AG20443 (cell line): ENCODE measurements around the gene LSM14A.

ENCODE experiments used
- DNase-seq: peaks from one replicate; pipeline ENCODE4 v3.0.0; 2012; ENCODE audit warnings: low spot score, mixed read lengths

Gene LSM14A

DNA sequence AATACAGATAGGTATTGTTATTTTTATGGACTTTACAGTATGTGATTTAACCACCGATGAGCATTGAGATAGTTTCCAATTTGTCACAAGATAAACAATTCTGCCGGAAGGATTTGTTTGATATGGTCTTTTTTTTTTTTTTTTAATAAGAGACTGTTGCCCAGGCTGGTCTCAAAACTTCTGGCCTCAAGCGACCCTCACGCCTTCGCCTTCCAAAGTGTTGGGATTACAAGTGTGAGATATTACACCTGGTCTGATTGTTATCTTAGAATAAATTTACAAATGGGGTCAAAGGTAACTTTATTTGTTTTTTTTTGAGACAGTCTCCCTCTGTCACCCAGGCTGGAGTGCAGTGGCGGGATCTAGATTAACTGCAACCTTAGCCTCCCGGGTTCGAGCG is 83.2 kb downstream of the LSM14A start:
- DNase-seq = no peak

DNA sequence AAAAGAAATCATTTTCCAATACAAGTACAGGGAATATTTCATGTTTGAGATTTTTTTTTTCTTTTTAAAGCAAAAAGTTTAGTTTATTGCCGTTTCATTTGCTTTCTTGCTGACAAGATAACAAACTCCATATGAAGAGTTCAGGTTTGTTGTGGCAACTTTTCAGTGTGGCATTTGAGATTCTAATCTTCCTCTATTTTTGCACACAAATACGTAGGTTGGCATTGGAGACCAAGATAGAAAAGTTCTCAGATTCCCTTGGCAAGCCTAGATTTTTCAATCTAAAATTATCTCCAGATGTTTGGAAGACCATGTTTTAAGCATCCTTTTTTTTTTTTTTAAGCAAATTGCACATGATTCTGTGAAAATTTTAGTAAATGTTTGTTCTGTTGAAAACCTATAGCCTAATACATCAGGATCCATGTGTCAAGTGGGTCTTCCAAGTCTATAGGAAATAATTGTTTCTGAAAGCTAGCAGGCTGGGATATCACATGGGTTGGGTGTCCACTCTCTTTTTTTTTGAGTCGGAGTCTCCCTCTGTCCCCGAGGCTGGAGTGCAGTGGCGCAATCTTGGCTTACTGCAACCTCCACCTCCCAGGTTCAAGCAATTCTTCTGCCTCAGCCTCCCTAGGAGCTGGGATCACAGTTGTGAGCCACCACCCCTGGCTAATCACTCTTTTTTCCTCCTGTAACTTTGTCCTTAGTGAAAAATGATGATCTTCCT is 84.7 kb downstream of the LSM14A start:
- DNase-seq = no peak

- DNase-seq = no peak
Observed at GRCh38 chr19:34257559-34257924, 85.2 kb downstream of the LSM14A start.

GRCh38 chr19:34259367-34260095 is 87.2 kb downstream of the LSM14A start:
- no peak for DNase-seq

DNA sequence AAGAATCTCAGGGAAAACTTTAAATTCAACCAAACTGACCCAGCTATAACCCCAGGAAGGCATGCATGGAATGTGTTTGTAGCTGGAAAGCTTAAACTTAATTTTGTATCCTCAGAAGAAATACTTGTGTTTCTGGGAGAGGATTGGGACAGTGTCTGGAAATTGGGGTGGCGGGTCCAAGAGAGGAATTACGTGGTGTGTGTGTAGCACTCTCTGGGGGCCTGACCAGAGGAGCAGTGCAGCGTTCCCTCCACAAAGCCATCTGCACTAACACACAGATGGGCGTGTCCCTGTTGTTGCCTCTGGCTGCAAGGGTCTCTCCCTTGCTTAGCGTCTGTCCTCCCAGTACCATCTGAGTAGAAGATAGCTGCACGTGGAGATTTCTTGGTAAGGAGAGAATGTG is 88.5 kb downstream of the LSM14A start:
- peak; percentile 34 for DNase-seq

DNA sequence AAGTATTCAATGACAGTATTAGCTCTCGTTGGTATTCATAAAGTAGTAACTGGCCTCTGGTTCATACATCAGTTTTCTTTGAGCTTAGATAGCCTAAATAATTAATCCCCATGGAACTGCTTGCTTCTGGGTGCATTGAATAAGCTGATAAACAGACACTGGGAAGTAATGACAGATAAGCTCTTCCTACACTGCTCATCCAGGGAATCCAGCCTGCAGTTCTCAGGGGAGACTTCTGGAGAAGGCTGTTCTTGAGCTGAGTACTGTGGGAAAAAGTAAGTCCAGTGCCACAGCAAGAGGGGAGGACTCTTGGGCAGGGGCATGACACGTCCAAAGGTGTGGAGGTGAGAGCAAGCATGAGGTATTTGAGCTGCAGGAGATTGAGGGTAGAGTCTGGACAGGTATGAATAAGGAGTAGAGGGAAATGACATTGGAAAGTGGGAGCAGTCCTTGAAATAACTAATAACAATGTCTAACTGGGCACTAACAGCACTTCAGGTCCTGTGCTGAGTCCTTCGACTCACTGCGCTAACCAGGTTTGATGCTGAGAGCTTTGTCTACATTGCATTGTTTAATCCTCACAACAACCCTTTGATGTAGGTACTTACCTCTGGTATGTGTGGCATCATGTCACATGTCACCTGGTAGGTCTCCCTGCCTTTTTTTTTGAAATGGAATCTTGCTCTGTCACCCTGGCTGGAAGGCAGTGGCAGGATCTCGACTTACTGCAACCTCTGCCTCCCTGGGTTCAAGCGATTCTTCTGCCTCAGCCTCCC is 89.2 kb downstream of the LSM14A start:
- no peak for DNase-seq

- no peak for DNase-seq
Observed at GRCh38 chr19:34263745-34264237, 91.5 kb downstream of the LSM14A start.

- no peak for DNase-seq
Observed at GRCh38 chr19:34265221-34265650, 92.9 kb downstream of the LSM14A start.

DNA sequence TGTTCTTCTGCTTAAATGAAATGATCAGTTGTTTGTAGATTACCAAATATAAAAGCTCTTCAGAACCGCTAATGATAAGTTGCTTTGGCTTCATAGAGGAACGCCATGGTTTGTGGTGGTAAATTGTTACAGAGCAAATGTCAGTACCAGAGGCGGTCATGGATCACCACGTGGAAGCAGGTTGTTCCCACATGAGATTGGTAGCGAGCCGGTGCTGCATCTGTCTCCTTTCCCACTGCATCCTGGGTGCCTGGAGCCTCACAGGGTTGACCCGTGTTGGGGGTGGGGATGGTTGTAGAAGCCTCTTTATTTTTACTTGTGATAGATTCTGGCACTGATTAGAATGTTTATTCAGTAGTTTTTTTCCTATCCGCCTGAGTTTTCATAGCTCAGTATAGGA is 96.8 kb downstream of the LSM14A start:
- no peak for DNase-seq

- DNase-seq = no peak
Observed at GRCh38 chr19:34269489-34269888, 97.2 kb downstream of the LSM14A start.

- DNase-seq = peak; percentile 56
Observed at GRCh38 chr19:34269968-34270621, 97.8 kb downstream of the LSM14A start.

DNA sequence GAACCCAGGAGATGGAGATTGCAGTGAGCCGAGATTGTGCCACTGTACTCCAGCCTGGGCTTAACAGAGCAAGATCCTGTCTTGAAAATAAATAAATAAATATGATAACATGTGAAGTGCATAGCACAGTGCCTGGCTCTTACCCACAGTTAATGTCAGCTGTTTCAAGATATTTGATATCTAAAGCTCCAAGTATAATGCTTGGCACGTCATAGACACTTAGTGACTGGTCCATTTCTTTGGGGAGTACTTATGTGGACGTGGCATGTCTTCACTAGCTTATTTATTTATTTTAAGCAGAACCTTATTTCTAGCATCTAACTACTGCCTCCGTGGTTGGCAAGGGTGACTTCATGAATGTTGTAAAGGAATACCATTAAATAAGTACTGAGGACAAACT is 100.8 kb downstream of the LSM14A start:
- no peak for DNase-seq

GRCh38 chr19:34274284-34274826 is 102.1 kb downstream of the LSM14A start:
- DNase-seq = peak; percentile 24

- peak; percentile 79 for DNase-seq
Observed at GRCh38 chr19:34274827-34275625, 102.7 kb downstream of the LSM14A start.

DNA sequence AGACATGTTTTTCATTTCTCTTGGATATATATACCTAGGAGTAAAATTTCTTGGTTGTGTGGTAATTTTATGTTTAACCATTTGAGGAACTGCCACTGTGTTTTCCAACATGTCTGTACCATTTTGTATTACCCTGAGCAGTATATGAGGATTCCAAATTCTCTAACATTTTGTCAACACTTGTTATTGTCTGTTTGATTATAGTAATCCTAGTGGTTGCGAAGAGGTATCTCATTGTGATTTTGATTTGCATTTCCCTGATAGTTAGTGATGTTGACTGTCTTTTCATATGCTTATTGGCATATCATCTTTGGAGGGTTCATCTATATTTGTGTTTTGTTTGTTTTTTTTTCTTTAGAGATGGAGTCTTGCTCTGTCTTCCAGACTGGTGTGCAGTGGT is 103.4 kb downstream of the LSM14A start:
- no peak for DNase-seq

DNA sequence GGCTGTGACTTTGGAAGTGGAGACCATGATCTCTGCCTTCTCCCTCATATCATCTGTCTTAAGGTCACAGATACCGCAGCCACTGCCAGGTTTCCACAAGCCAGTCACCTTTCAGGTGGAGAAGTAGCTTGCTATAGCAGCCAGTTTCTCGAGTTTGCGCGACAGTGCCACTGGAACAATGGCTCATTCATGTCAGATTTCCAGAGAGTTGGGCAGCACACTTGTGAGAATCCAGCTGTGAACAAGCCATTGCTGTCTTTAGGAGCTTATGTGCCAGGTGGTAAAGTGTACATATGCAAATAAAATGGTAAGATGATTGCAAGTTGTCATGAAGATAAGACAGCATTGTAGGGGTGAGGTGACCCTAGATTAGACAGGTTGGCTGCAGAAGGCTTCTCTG is 104.3 kb downstream of the LSM14A start:
- DNase-seq = no peak

DNA sequence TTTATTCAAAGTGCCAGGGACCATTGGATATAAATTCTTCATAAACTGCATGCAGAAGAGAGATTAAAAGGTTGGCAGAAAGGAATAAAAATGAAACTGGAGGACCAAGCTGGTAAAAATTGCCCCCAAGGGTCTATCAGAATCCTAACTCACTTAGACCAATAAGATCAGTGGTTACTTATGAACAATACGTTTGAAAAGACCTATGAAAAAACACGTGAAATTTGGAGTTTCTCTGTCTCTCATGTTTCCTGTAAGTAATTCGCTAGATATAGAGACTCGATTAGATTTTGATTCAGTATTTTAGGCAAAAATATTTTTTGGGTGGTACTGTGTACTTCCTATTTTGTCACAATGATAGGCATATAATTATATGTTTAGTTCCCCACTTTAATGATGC is 104.9 kb downstream of the LSM14A start:
- no peak for DNase-seq

DNA sequence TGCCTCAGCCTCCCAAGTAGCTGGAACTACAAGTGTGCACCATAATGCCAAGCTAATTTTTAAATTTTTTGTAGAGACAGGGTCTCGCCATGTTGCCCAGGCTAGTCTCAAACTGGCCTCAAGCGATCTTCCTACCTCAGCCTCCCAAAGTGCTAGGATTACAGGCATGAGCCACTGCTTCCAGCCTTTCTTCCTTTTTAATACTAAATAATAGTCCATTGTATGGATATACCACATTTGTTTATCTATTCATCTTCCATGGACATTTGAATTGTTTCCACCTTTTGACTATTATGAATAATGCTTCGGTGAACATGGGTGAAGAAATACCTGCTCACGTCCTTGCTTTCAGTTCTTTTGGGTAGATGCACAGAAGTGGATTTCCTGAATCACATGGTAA is 106.5 kb downstream of the LSM14A start:
- DNase-seq = no peak
